Prostate gland (tissue), 2 donors: ENCODE data around the gene ADAM22.

Experiments used
- POLR2A ChIP-seq: fragments of 450-650 bp; IDR thresholded peaks from one replicate; pipeline ENCODE4 v1.6.1; 2016; ENCODE audit warnings: antibody characterized with exemption, mild to moderate bottlenecking
- TF ChIP-seq, protein P1 (sequence below), 4 experiments: fragments of 200-600 bp in 2 of 4; fragments of 450-650 bp in 2 of 4; sonication (generic) in 2 of 4; IDR thresholded peaks; 1 replicate in 3 of 4; 2 replicates in 1 of 4; pipeline ENCODE4 v1.5.1; 2016 to 2019; ENCODE audit warnings: antibody characterized with exemption in 4 of 4, mild to moderate bottlenecking in 2 of 4, moderate library complexity in 2 of 4

GRCh38 chr7:88092676-88092999, 158.6 kb downstream of the ADAM22 start:
- TF ChIP-seq POLR2A = no peak
- TF ChIP-seq, protein P1, sequence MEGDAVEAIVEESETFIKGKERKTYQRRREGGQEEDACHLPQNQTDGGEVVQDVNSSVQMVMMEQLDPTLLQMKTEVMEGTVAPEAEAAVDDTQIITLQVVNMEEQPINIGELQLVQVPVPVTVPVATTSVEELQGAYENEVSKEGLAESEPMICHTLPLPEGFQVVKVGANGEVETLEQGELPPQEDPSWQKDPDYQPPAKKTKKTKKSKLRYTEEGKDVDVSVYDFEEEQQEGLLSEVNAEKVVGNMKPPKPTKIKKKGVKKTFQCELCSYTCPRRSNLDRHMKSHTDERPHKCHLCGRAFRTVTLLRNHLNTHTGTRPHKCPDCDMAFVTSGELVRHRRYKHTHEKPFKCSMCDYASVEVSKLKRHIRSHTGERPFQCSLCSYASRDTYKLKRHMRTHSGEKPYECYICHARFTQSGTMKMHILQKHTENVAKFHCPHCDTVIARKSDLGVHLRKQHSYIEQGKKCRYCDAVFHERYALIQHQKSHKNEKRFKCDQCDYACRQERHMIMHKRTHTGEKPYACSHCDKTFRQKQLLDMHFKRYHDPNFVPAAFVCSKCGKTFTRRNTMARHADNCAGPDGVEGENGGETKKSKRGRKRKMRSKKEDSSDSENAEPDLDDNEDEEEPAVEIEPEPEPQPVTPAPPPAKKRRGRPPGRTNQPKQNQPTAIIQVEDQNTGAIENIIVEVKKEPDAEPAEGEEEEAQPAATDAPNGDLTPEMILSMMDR (IDR thresholded peaks at IDR 0.05) = no peak
